Smooth muscle cell (in vitro differentiated cells): ENCODE measurements around the gene INCENP. TPM values are rescaled to one million over a fixed set of nuclear protein-coding genes. Genes with fewer than 3 reads are reported as not detected.

Experiments used
- DNase-seq: peaks from one replicate; lab custom pipeline; 2025; ENCODE audit not compliant: unreplicated experiment; lab: John Stamatoyannopoulos, UW
- H2AFZ ChIP-seq: fragments of 200-600 bp; sonication (generic); 2 replicates; pipeline ENCODE4 v1.6.0; 2016; ENCODE audit warnings: antibody characterized with exemption, low read depth, mild to moderate bottlenecking
- H3F3A ChIP-seq: fragments of 200-600 bp; sonication (generic); 2 replicates; pipeline ENCODE4 v1.6.0; 2017; ENCODE audit warnings: antibody characterized with exemption, low read depth
- H3K27ac ChIP-seq: fragments of 200-600 bp; sonication (generic); 2 replicates; pipeline ENCODE4 v1.5.1; 2016; ENCODE audit warnings: low read depth, mild to moderate bottlenecking
- H3K27me3 ChIP-seq: fragments of 200-600 bp; sonication (generic); 2 replicates; pipeline ENCODE4 v1.6.1; 2016; ENCODE audit warnings: low read depth, mild to moderate bottlenecking
- H3K36me3 ChIP-seq: fragments of 200-600 bp; sonication (generic); 2 replicates; pipeline ENCODE4 v1.5.1; 2016; ENCODE audit warnings: low read depth
- H3K4me1 ChIP-seq: fragments of 200-600 bp; sonication (generic); 2 replicates; pipeline ENCODE4 v1.5.1; 2016; ENCODE audit warnings: low read depth
- H3K4me2 ChIP-seq: fragments of 200-600 bp; sonication (generic); 2 replicates; pipeline ENCODE4 v1.6.0; 2016; ENCODE audit warnings: mild to moderate bottlenecking
- H3K4me3 ChIP-seq: fragments of 200-600 bp; sonication (generic); 2 replicates; pipeline ENCODE4 v1.5.1; 2016; ENCODE audit warnings: mild to moderate bottlenecking
- H3K79me2 ChIP-seq: fragments of 200-600 bp; sonication (generic); 2 replicates; pipeline ENCODE4 v1.6.0; 2016; ENCODE audit warnings: low read depth, mild to moderate bottlenecking
- H3K9ac ChIP-seq: fragments of 200-600 bp; sonication (generic); 2 replicates; pipeline ENCODE4 v1.6.0; 2016; ENCODE audit warnings: low read depth
- H3K9me3 ChIP-seq: fragments of 200-600 bp; sonication (generic); replicated peaks from 2 replicates; pipeline ENCODE4 v1.5.1; 2016; ENCODE audit warnings: low read depth
- H4K20me1 ChIP-seq: fragments of 200-600 bp; sonication (generic); 2 replicates; pipeline ENCODE4 v1.6.0; 2016; ENCODE audit warnings: low read depth
- WGBS: methylation state at CpG from one replicate; pipeline ENCODE4 v1.1.7; 2016; ENCODE audit warnings: low lambda C conversion rate; 5-methylcytosine and 5-hydroxymethylcytosine counted together
- polyA plus RNA-seq: library from polyadenylated mRNA; unstranded; fragments of >200 nt; fragmentation: Nextera tagmentation; extraction: Ambion mirVana; gene quantifications from 2 replicates; pipeline ENCODE4 v1.2.1, GENCODE V29; 2016
- total RNA-seq: library from RNA; depleted of rRNA; stranded (reverse); fragments of >200 nt; gene quantifications from 2 replicates; pipeline ENCODE4 v1.2.3, GENCODE V29; 2014
- TF ChIP-seq, protein P1 (sequence below): fragments of 200-600 bp; sonication (generic); IDR thresholded peaks from 2 replicates; pipeline ENCODE4 v1.5.1; 2017; ENCODE audit warnings: borderline replicate concordance, mild to moderate bottlenecking, antibody characterized with exemption; ENCODE audit not compliant: insufficient read depth, poor library complexity, severe bottlenecking

The INCENP gene
- total and polyA plus RNA-seq, 2 experiments from 2014 or later, result 2.3 to 25.7 TPM

DNA sequence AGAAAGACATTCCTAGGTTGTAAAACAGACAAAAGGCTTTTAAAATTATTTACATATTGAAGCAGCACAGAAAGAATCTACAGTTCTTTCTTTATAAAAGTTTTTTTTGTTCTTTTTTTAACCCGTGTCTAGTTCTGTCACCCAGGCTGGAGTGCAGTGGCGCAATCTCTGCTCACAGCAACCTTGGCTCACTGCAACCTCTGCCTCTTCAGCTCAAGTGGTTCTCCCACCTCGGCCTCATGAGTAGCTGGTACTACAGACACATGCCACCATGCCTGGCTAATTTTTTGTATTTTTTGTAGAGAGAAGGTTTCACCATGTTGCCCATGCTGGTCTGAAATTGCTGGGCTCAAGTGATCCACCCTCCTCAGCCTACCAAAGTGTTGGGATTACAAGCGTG is 3.8 kb upstream of the INCENP start:
- no peaks in the 10 kb centered on the region for H3K36me3 ChIP-seq
- no peak for DNase-seq
- H3K27ac ChIP-seq, result no peak overlapping the region
- peaks cover 7% of the 10 kb centered on the region for H3K79me2 ChIP-seq
- no peak overlapping the region for H3K9ac ChIP-seq
- TF ChIP-seq, protein P1, sequence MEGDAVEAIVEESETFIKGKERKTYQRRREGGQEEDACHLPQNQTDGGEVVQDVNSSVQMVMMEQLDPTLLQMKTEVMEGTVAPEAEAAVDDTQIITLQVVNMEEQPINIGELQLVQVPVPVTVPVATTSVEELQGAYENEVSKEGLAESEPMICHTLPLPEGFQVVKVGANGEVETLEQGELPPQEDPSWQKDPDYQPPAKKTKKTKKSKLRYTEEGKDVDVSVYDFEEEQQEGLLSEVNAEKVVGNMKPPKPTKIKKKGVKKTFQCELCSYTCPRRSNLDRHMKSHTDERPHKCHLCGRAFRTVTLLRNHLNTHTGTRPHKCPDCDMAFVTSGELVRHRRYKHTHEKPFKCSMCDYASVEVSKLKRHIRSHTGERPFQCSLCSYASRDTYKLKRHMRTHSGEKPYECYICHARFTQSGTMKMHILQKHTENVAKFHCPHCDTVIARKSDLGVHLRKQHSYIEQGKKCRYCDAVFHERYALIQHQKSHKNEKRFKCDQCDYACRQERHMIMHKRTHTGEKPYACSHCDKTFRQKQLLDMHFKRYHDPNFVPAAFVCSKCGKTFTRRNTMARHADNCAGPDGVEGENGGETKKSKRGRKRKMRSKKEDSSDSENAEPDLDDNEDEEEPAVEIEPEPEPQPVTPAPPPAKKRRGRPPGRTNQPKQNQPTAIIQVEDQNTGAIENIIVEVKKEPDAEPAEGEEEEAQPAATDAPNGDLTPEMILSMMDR, result no peak
- WGBS, result 91% methylated on average over 4 of the region's 4 CpGs
- H3K27me3 ChIP-seq, result no peaks in the 10 kb centered on the region
- H3K4me1 ChIP-seq, result peaks cover 5% of the 10 kb centered on the region
- no peaks in the 10 kb centered on the region for H3F3A ChIP-seq
- no peak overlapping the region for H2AFZ ChIP-seq
- H3K4me3 ChIP-seq, result no peak overlapping the region
- no peaks in the 10 kb centered on the region for H3K9me3 ChIP-seq
- no peaks in the 10 kb centered on the region for H4K20me1 ChIP-seq
- no peak overlapping the region for H3K4me2 ChIP-seq

- DNase-seq, result no peak
- peaks cover 11% of the 10 kb centered on the region for H3K79me2 ChIP-seq
- no peak overlapping the region for H2AFZ ChIP-seq
- H3K9me3 ChIP-seq, result no peaks in the 10 kb centered on the region
- no peak overlapping the region for H3K27ac ChIP-seq
- H3K27me3 ChIP-seq, result no peaks in the 10 kb centered on the region
- H3K4me2 ChIP-seq, result no peak overlapping the region
- H3K4me1 ChIP-seq, result peaks cover 9% of the 10 kb centered on the region
- no peaks in the 10 kb centered on the region for H3F3A ChIP-seq
- no peak overlapping the region for H3K4me3 ChIP-seq
- H4K20me1 ChIP-seq, result no peaks in the 10 kb centered on the region
- H3K36me3 ChIP-seq, result no peaks in the 10 kb centered on the region
- H3K9ac ChIP-seq, result no peak overlapping the region
- WGBS, result 76% methylated on average over 5 of the region's 5 CpGs
- TF ChIP-seq, protein P1, result no peak
Observed at GRCh38 chr11:62120431-62120830, 3.4 kb upstream of the INCENP start.

DNA sequence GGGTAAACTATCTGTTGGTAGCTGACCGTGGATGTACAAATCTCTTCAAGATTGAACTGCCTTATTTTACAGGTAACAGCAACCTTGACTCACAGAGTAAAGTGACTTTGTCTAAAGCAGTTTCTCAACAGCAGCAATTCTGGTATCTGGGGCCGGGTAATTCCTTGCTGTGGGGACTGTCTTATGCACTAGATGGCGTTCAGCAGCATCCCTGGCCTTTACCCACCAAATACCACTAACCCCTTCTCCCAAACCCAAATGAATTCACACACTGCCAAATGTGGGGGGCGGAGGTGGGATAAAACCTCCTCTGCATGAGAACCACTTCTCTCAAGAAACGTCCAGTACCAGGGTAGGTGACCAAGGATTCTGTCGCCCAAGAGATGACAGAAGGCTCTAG is 1.7 kb upstream of the INCENP start:
- WGBS, result 48% methylated on average over 6 of the region's 6 CpGs
- Histone ChIP-seq H4K20me1 (no peaks in the 10 kb centered on the region), H3K79me2 (peaks cover 27% of the 10 kb centered on the region), H3K27me3 (no peaks in the 10 kb centered on the region), H3K4me2 (no peak overlapping the region), H3K4me3 (no peak overlapping the region), H3K4me1 (peaks cover 9% of the 10 kb centered on the region), H3K9me3 (no peaks in the 10 kb centered on the region), H3F3A (no peaks in the 10 kb centered on the region), H3K36me3 (no peaks in the 10 kb centered on the region), H3K27ac (no peak overlapping the region), H3K9ac (no peak overlapping the region), H2AFZ (no peak overlapping the region)
- DNase-seq, result no peak
- TF ChIP-seq, protein P1, result no peak
